Fibroblast of lung (primary cell): ENCODE data around the gene SERTAD3. TPM values are rescaled to one million over a fixed set of nuclear protein-coding genes. Genes with fewer than 3 reads are reported as not detected.

Source experiments
- DNase-seq, 2 donors: peaks; one replicate each; pipeline versions ENCODE4 v3.0.0 to v3.0.0-alpha.2; 2010; ENCODE audit warnings: low read depth in 2 of 2
- H2AFZ ChIP-seq: 2 replicates; pipeline ENCODE4 v1.5.1; 2012; ENCODE audit warnings: low read length, control low read depth, inconsistent platforms
- H3K27ac ChIP-seq: 2 replicates; pipeline ENCODE4 v1.5.1; 2011; ENCODE audit warnings: low read length, control low read depth; ENCODE audit not compliant: insufficient read depth
- H3K27me3 ChIP-seq: 2 replicates; pipeline ENCODE4 v1.5.1; 2011; ENCODE audit warnings: mild to moderate bottlenecking, low read length; ENCODE audit not compliant: control insufficient read depth, insufficient read depth
- H3K36me3 ChIP-seq: 2 replicates; pipeline ENCODE4 v1.5.1; 2011; ENCODE audit warnings: low read length; ENCODE audit not compliant: control insufficient read depth, insufficient read depth
- H3K4me1 ChIP-seq: 2 replicates; pipeline ENCODE4 v1.5.1; 2011; ENCODE audit warnings: low read length; ENCODE audit not compliant: control insufficient read depth, insufficient read depth; ENCODE audit errors: extremely low read depth
- H3K4me2 ChIP-seq: 2 replicates; pipeline ENCODE4 v1.5.1; 2011; ENCODE audit warnings: low read length, control low read depth; ENCODE audit not compliant: insufficient read depth; ENCODE audit errors: extremely low read depth
- H3K4me3 ChIP-seq, 4 experiments: fragments of 200-600 bp in 1 of 4; sonication (generic) in 1 of 4; replicated peaks in 1 of 4; 2 replicates each; pipeline ENCODE4 v1.5.1; 2011 to 2016; ENCODE audit warnings: low read length in 4 of 4, low read depth in 3 of 4, mild to moderate bottlenecking in 3 of 4, control low read depth in 2 of 4, inconsistent platforms in 1 of 4, mixed read lengths in 1 of 4; ENCODE audit not compliant: insufficient read depth in 1 of 4; ENCODE audit errors: control extremely low read depth in 1 of 4
- H3K79me2 ChIP-seq: 2 replicates; pipeline ENCODE4 v1.5.1; 2012; ENCODE audit warnings: mild to moderate bottlenecking, low read length, inconsistent platforms; ENCODE audit not compliant: control insufficient read depth, insufficient read depth
- H3K9ac ChIP-seq: 2 replicates; pipeline ENCODE4 v1.5.1; 2011; ENCODE audit warnings: mild to moderate bottlenecking, low read length, control low read depth; ENCODE audit not compliant: insufficient read depth
- H3K9me3 ChIP-seq: 2 replicates; pipeline ENCODE4 v1.5.1; 2012; ENCODE audit warnings: low read depth, low read length; ENCODE audit not compliant: control insufficient read depth, insufficient read depth
- H4K20me1 ChIP-seq: 2 replicates; pipeline ENCODE4 v1.5.1; 2011; ENCODE audit warnings: low read length; ENCODE audit not compliant: control insufficient read depth, insufficient read depth; ENCODE audit errors: extremely low read depth
- CTCF ChIP-seq, 2 donors: IDR thresholded peaks in 1 of 2; conservative IDR thresholded peaks in 1 of 2; 1 replicate in 1 of 2; 2 replicates in 1 of 2; pipeline ENCODE4 v1.5.1; 2011 to 2012; ENCODE audit warnings: low read length in 2 of 2, control low read depth in 1 of 2, inconsistent platforms in 1 of 2, low read depth in 1 of 2, mild to moderate bottlenecking in 1 of 2
- EZH2 ChIP-seq: IDR thresholded peaks from 2 replicates; pipeline ENCODE4 v1.5.1; 2012; ENCODE audit warnings: low read length, control low read depth, mild to moderate bottlenecking; ENCODE audit errors: missing control alignments
- polyA plus RNA-seq, 2 donors: library from polyadenylated mRNA; depleted of rRNA in 1 of 2; stranded (reverse) in 1 of 2; unstranded in 1 of 2; fragments of >200 nt; gene quantifications; 2 replicates each; pipeline ENCODE4 v1.2.1, GENCODE V29; 2011 to 2012; ENCODE audit warnings: missing spikeins in 1 of 2
- total RNA-seq: library from RNA; depleted of rRNA; stranded (reverse); fragments of >200 nt; gene quantifications from 2 replicates; pipeline ENCODE4 v1.2.1, GENCODE V29; 2014

The SERTAD3 gene
- total and polyA plus RNA-seq, 2 donors (not counting 1 experiment from before 2014, with no cell fraction given), result 22.3 to 24.8 TPM

GRCh38 chr19:40453151-40453735, 9.1 kb upstream of the SERTAD3 start:
- H4K20me1 ChIP-seq, result no peaks in the 10 kb centered on the region
- H3K4me2 ChIP-seq, result no peak overlapping the region

GRCh38 chr19:40452016-40452415, 7.9 kb upstream of the SERTAD3 start:
- Histone ChIP-seq H3K9ac (no peak overlapping the region), H3K4me1 (no peaks in the 10 kb centered on the region), H3K27ac (no peak overlapping the region), H3K36me3 (no peaks in the 10 kb centered on the region), H3K9me3 (no peaks in the 10 kb centered on the region), H2AFZ (no peak overlapping the region), H3K4me3 (no peak overlapping the region), H4K20me1 (no peaks in the 10 kb centered on the region), H3K27me3 (no peaks in the 10 kb centered on the region), H3K4me2 (no peak overlapping the region), H3K79me2 (no peaks in the 10 kb centered on the region)
- no peak for DNase-seq
- TF ChIP-seq EZH2, result no peak
- TF ChIP-seq CTCF (conservative IDR thresholded peaks at IDR 0.05 in 1 of 2, IDR thresholded peaks at IDR 0.05 in 1 of 2; ENCODE audit: low read depth in 1 of 2, low read length in 2 of 2), result no peak

More at GRCh38 chr19:40453151-40453735, 9.1 kb upstream of the SERTAD3 start:
- H3K79me2 ChIP-seq, result no peaks in the 10 kb centered on the region
- H3K36me3 ChIP-seq, result peaks cover 4% of the 10 kb centered on the region
- H2AFZ ChIP-seq, result no peak overlapping the region
- H3K27me3 ChIP-seq, result no peaks in the 10 kb centered on the region
- no peak for DNase-seq
- H3K9ac ChIP-seq, result no peak overlapping the region
- TF ChIP-seq CTCF (conservative IDR thresholded peaks at IDR 0.05 in 1 of 2, IDR thresholded peaks at IDR 0.05 in 1 of 2; ENCODE audit: low read depth in 1 of 2, low read length in 2 of 2), result no peak
- TF ChIP-seq EZH2, result no peak
- no peaks in the 10 kb centered on the region for H3K4me1 ChIP-seq
- H3K9me3 ChIP-seq, result no peaks in the 10 kb centered on the region
- H3K27ac ChIP-seq, result no peak overlapping the region
- H3K4me3 ChIP-seq, result no peak overlapping the region

- Histone ChIP-seq H2AFZ (no peak overlapping the region), H3K27me3 (no peaks in the 10 kb centered on the region), H3K4me3 (no peak overlapping the region), H4K20me1 (no peaks in the 10 kb centered on the region), H3K4me1 (no peaks in the 10 kb centered on the region), H3K36me3 (no peaks in the 10 kb centered on the region), H3K9me3 (no peaks in the 10 kb centered on the region), H3K27ac (no peak overlapping the region), H3K79me2 (no peaks in the 10 kb centered on the region), H3K4me2 (no peak overlapping the region), H3K9ac (no peak overlapping the region)
- TF ChIP-seq CTCF (conservative IDR thresholded peaks at IDR 0.05 in 1 of 2, IDR thresholded peaks at IDR 0.05 in 1 of 2; ENCODE audit: low read depth in 1 of 2, low read length in 2 of 2) (no peak), EZH2 (no peak)
- no peak for DNase-seq
Observed at GRCh38 chr19:40450664-40451063, 6.5 kb upstream of the SERTAD3 start.
